HepG2 (cell line): ENCODE results near the gene EHD1. TPM values are rescaled to one million over a fixed set of nuclear protein-coding genes. Genes with fewer than 3 reads are reported as not detected.

Experiments used
- ATAC-seq: fragments of 200-7000 bp; cut with Tn5 transposase; 3 replicates; pipeline ENCODE4 v1.9.1; 2020; ENCODE audit warnings: mild to moderate bottlenecking, moderate library complexity
- BruUV-seq: library from RNA; stranded (reverse); fragments of 400-500 nt; replicated peaks from 2 replicates; lab custom pipeline; 2021; lab: Mats Ljungman, UMichigan
- CTCF ChIA-PET: fragments of 300-600 bp; formaldehyde crosslinking; extraction: SDS; loops from one replicate; lab custom pipeline; 2021; ENCODE audit warnings: low total read pairs, inconsistent platforms, low intra/inter-chr PET ratio; lab: Yijun Ruan, JAX
- POLR2A ChIA-PET: fragments of 350-600 bp; sonication (Branson Sonifier 250); formaldehyde crosslinking; loops from one replicate; lab custom pipeline; 2020; ENCODE audit warnings: antibody characterized with exemption, inconsistent platforms; lab: Yijun Ruan, JAX
- DNase-seq: peaks from one replicate; pipeline ENCODE4 v3.0.0-alpha.2; 2015; ENCODE audit warnings: low spot score
- FAIRE-seq: peaks from 3 replicates; lab custom pipeline; 2011; peaks lifted over from hg19 to GRCh38; lab: Jason Lieb, UNC
- H2AFZ ChIP-seq: one replicate; pipeline ENCODE4 v1.6.1; 2011; ENCODE audit warnings: low read length, inconsistent platforms
- H3K27ac ChIP-seq: fragments of 300-600 bp; 3 replicates; pipeline ENCODE4 v1.8.0; 2011; ENCODE audit warnings: mixed run types, mild to moderate bottlenecking, mixed read lengths, low read length, inconsistent platforms; ENCODE audit not compliant: insufficient read depth; ENCODE audit errors: extremely low read length
- H3K27me3 ChIP-seq, 2 experiments: fragments of 200-600 bp in 1 of 2; 2 replicates in 1 of 2; 3 replicates in 1 of 2; pipeline versions ENCODE4 v1.6.0 to v1.8.0; 2011; ENCODE audit warnings: low read length in 2 of 2, mild to moderate bottlenecking in 2 of 2, moderate library complexity in 2 of 2, inconsistent platforms in 1 of 2; ENCODE audit not compliant: insufficient read depth in 2 of 2, control insufficient read depth in 1 of 2
- H3K36me3 ChIP-seq, 2 experiments: fragments of 200-600 bp in 1 of 2; replicated peaks in 1 of 2; 2 replicates in 1 of 2; 3 replicates in 1 of 2; pipeline versions ENCODE4 v1.5.1 to v1.8.0; 2011; ENCODE audit warnings: low read length in 2 of 2, inconsistent platforms in 1 of 2; ENCODE audit not compliant: insufficient read depth in 2 of 2, control insufficient read depth in 1 of 2
- H3K4me1 ChIP-seq: 2 replicates; pipeline ENCODE4 v1.5.1; 2012; ENCODE audit warnings: low read length, inconsistent platforms; ENCODE audit not compliant: insufficient read depth
- H3K4me2 ChIP-seq: 2 replicates; pipeline ENCODE4 v1.6.0; 2011; ENCODE audit warnings: low read depth, low read length, inconsistent platforms
- H3K4me3 ChIP-seq, 3 experiments: fragments of 200-600 bp in 1 of 3; sonication (generic), shearing (Covaris generic) in 1 of 3; replicated peaks in 1 of 3; 2 replicates each; pipeline ENCODE4 v1.5.1; 2011 to 2016; ENCODE audit warnings: low read length in 3 of 3, inconsistent platforms in 2 of 3, low read depth in 2 of 3, mild to moderate bottlenecking in 2 of 3, control low read depth in 1 of 3, mixed read lengths in 1 of 3; ENCODE audit not compliant: insufficient read depth in 1 of 3
- H3K79me2 ChIP-seq: one replicate; pipeline ENCODE4 v1.6.1; 2011; ENCODE audit warnings: low read length, inconsistent platforms; ENCODE audit not compliant: insufficient read depth
- H3K9ac ChIP-seq: 2 replicates; pipeline ENCODE4 v1.6.0; 2011; ENCODE audit warnings: mild to moderate bottlenecking, low read depth, low read length, inconsistent platforms; ENCODE audit not compliant: insufficient read depth
- H3K9me3 ChIP-seq: 2 replicates; pipeline ENCODE4 v1.5.1; 2012; ENCODE audit warnings: mild to moderate bottlenecking, low read length
- H4K20me1 ChIP-seq: 2 replicates; pipeline ENCODE4 v1.6.0; 2011; ENCODE audit warnings: inconsistent platforms, mild to moderate bottlenecking, low read length, moderate library complexity; ENCODE audit not compliant: insufficient read depth
- IRF2 ChIP-seq: IDR thresholded peaks from 2 replicates; pipeline ENCODE4 v1.6.1; 2018; ENCODE audit warnings: missing genetic modification reagents, missing compliant biosample characterization
- RNF2 ChIP-seq: fragments of 450-650 bp; conservative IDR thresholded peaks from 2 replicates; pipeline ENCODE4 v1.6.1; 2016; ENCODE audit warnings: low read depth
- ZNF180 ChIP-seq: sonication (generic); formaldehyde crosslinking; IDR thresholded peaks from 2 replicates; pipeline ENCODE4 v1.4.0; 2020; ENCODE audit warnings: low read depth, missing genetic modification reagents, borderline replicate concordance
- ZNF414 ChIP-seq: sonication (generic); formaldehyde crosslinking; IDR thresholded peaks from 2 replicates; pipeline ENCODE4 v1.5.0; 2020; ENCODE audit warnings: missing genetic modification reagents
- ZNF563 ChIP-seq: sonication (generic); formaldehyde crosslinking; IDR thresholded peaks from 2 replicates; pipeline ENCODE4 v1.8.0; 2022; ENCODE audit warnings: mild to moderate bottlenecking, moderate library complexity, missing genetic modification reagents
- ZNF83 ChIP-seq: sonication (generic); formaldehyde crosslinking; IDR thresholded peaks from 2 replicates; pipeline ENCODE4 v1.4.0; 2020; ENCODE audit warnings: missing genetic modification reagents, mild to moderate bottlenecking, borderline replicate concordance
- whole genome bisulfite sequencing: methylation state at CpG from one replicate; pipeline ENCODE4 v1.1.6; 2017; ENCODE audit warnings: low lambda C conversion rate; 5-methylcytosine and 5-hydroxymethylcytosine counted together
- in situ Hi-C: cut with HindIII; loops from 2 replicates; pipeline ENCODE4 v1.10.0; 2017; ENCODE audit warnings: low pct_unique_long_range_greater_than_20kb; ENCODE audit not compliant: extremely low pct_ligation_motif_present
- intact Hi-C: fragments of 100-400 bp; cut with micrococcal nuclease; formaldehyde crosslinking; loops from one replicate; pipeline ENCODE4 v1.10.0; 2022; ENCODE audit not compliant: unreplicated experiment
- polyA plus RNA-seq, 8 experiments: library from polyadenylated mRNA; depleted of rRNA in 3 of 8; stranded (reverse) in 7 of 8; unstranded in 1 of 8; fragments of >200 nt; fragmentation: Illumina TruSeq in 4 of 8; extraction: Trizol in 4 of 8; gene quantifications; 2 replicates each; pipeline versions ENCODE4 v1.2.1 to v1.2.3, GENCODE V29; 2011 to 2016; ENCODE audit warnings: low read depth in 4 of 8, missing spikeins in 1 of 8, mixed read lengths in 1 of 8; ENCODE audit not compliant: insufficient read depth in 1 of 8
- total RNA-seq, 5 experiments: library from RNA; depleted of rRNA; stranded (reverse); fragments of >200 nt; fragmentation: Illumina TruSeq; extraction: Trizol; gene quantifications; 2 replicates each; pipeline ENCODE4 v1.2.3, GENCODE V29; 2016; ENCODE audit warnings: low read depth in 1 of 5

The EHD1 gene
- total and polyA plus RNA-seq, 2 of the 13 experiments (the other 11 are each of a cell fraction or from before 2014, with no cell fraction given), result 23.6 to 26.6 TPM

- no peak overlapping the region for H3K4me2 ChIP-seq
- DNase-seq (no peak), ATAC-seq (no peak), FAIRE-seq (no peak)
- no peaks in the 10 kb centered on the region for H3K79me2 ChIP-seq
- intact Hi-C loops, result no loop called here
- H3K9ac ChIP-seq, result no peak overlapping the region
- H3K4me3 ChIP-seq, result no peak overlapping the region
- H2AFZ ChIP-seq, result no peak overlapping the region
- no peaks in the 10 kb centered on the region for H3K27me3 ChIP-seq
- no peak overlapping the region for H3K27ac ChIP-seq
- no peak for TF ChIP-seq ZNF180
- TF ChIP-seq ZNF563 (CRISPR knock-in tag), result no peak
- TF ChIP-seq ZNF83 (CRISPR knock-in tag), result no peak
- TF ChIP-seq IRF2 (CRISPR knock-in tag), result no peak
- TF ChIP-seq, all 625 proteins: peak for 0
- BruUV-seq, result no TSS peak
- no peaks in the 10 kb centered on the region for H3K9me3 ChIP-seq
- in situ Hi-C loops, result no loop called here
- WGBS, result 96% methylated on average over 9 of the region's 21 CpGs
- no peaks in the 10 kb centered on the region for H3K36me3 ChIP-seq
- no peaks in the 10 kb centered on the region for H4K20me1 ChIP-seq
- POLR2A ChIA-PET, result no interaction called here
- CTCF ChIA-PET, result no interaction called here
- H3K4me1 ChIP-seq, result no peaks in the 10 kb centered on the region
These were observed 45.8 kb downstream of the EHD1 start for GRCh38 chr11:64832467-64833197.

- no TSS peak for BruUV-seq
These were observed 47.0 kb downstream of the EHD1 start for GRCh38 chr11:64831411-64831891.

More at GRCh38 chr11:64831411-64831891, 47.0 kb downstream of the EHD1 start:
- no peaks in the 10 kb centered on the region for H3K27me3 ChIP-seq
- no peak overlapping the region for H3K4me3 ChIP-seq
- WGBS, result 95% methylated on average over 2 of the region's 24 CpGs
- no peaks in the 10 kb centered on the region for H3K36me3 ChIP-seq
- no peaks in the 10 kb centered on the region for H3K9me3 ChIP-seq
- in situ Hi-C loops, result no loop called here
- no peaks in the 10 kb centered on the region for H3K4me1 ChIP-seq
- H3K9ac ChIP-seq, result no peak overlapping the region
- H4K20me1 ChIP-seq, result no peaks in the 10 kb centered on the region
- H2AFZ ChIP-seq, result no peak overlapping the region
- H3K79me2 ChIP-seq, result no peaks in the 10 kb centered on the region
- TF ChIP-seq RNF2 (no peak), ZNF414 (CRISPR knock-in tag) (no peak)
- ChIA-PET POLR2A (no interaction called here), CTCF (interaction anchor here (0.6 kb wide), 1 partner anchor 11 kb away, joined by 3 read pairs; no protein-coding TSS in a partner anchor)
- no peak overlapping the region for H3K27ac ChIP-seq
- FAIRE-seq (no peak), ATAC-seq (no peak), DNase-seq (no peak)
- no peak overlapping the region for H3K4me2 ChIP-seq
- intact Hi-C loops, result no loop called here
